ENCODE measurements around the gene IBSP. TPM values are rescaled to one million over a fixed set of nuclear protein-coding genes. Genes with fewer than 3 reads are reported as not detected.

Gene IBSP
- total and polyA plus RNA-seq, 11 donors, result 0.19 to 0.50 TPM; not detected in 9

- 84 to 90% (median 86%) methylated on average over 2 of the region's 2 CpGs for WGBS, 4 donors
Measured at GRCh38 chr4:87781569-87781968, 17.8 kb upstream of the IBSP start.

GRCh38 chr4:87783781-87784180 is 15.6 kb upstream of the IBSP start:
- ATAC-seq, result no peak
- WGBS, 4 donors, result 92 to 95% (median 94%) methylated on average over 2 of the region's 2 CpGs
- Histone ChIP-seq H3K4me3 (no peak overlapping the region), H3K4me1 (no peaks in the 10 kb centered on the region), H3K27ac (no peak overlapping the region), H3K9me3 (no peaks in the 10 kb centered on the region), H3K27me3 (no peaks in the 10 kb centered on the region), H3K36me3 (no peaks in the 10 kb centered on the region)
- TF ChIP-seq CTCF (IDR thresholded peaks at IDR 0.05) (no peak), POLR2A (IDR thresholded peaks at IDR 0.05) (no peak)
- no peak for DNase-seq
- intact Hi-C loops (cut with DNase I), result no loop called here

More at GRCh38 chr4:87781569-87781968, 17.8 kb upstream of the IBSP start:
- DNase-seq (no peak), ATAC-seq (no peak)
- TF ChIP-seq POLR2A (IDR thresholded peaks at IDR 0.05), result no peak
- TF ChIP-seq CTCF (IDR thresholded peaks at IDR 0.05), result no peak
- intact Hi-C loops (cut with DNase I), result no loop called here
- Histone ChIP-seq H3K4me1 (no peaks in the 10 kb centered on the region), H3K27ac (no peak overlapping the region), H3K36me3 (no peaks in the 10 kb centered on the region), H3K9me3 (no peaks in the 10 kb centered on the region), H3K4me3 (no peak overlapping the region), H3K27me3 (no peaks in the 10 kb centered on the region)

- 81 to 90% (median 84%) methylated on average over 14 to 15 of the region's 15 CpGs for WGBS, 4 donors
- Histone ChIP-seq H3K27ac (no peak overlapping the region), H3K4me1 (no peaks in the 10 kb centered on the region), H3K36me3 (no peaks in the 10 kb centered on the region), H3K4me3 (no peak overlapping the region), H3K27me3 (no peaks in the 10 kb centered on the region), H3K9me3 (no peaks in the 10 kb centered on the region)
- TF ChIP-seq CTCF (IDR thresholded peaks at IDR 0.05) (no peak), POLR2A (IDR thresholded peaks at IDR 0.05) (no peak)
- DNase-seq (no peak), ATAC-seq (no peak)
- intact Hi-C loops (cut with DNase I), result no loop called here
Measured at GRCh38 chr4:87785731-87786509, 13.4 kb upstream of the IBSP start.

DNA sequence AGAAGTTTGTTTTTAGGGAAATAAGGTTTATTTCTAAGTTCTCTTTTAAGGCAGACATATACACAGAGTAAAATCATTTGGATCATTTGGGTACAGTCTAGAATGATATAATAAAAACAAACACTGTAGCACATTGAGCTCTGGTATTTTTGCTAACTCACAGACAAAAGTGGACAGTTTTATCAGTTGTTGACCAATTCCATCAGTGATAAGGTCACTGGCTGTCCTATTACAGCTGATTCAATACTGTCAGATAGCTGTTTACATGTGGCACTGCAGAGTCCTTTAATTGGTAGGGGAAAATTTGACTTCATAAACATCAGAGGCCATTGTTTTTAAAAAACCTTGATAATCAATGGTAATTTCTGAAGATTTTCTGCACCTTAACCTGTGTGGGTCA is 3.5 kb downstream of the IBSP start:
- Histone ChIP-seq H3K36me3 (no peaks in the 10 kb centered on the region), H3K27ac (no peak overlapping the region), H3K9me3 (no peaks in the 10 kb centered on the region), H3K4me3 (no peak overlapping the region), H3K27me3 (no peaks in the 10 kb centered on the region), H3K4me1 (peaks cover 0 to 6% (median 0%) of the 10 kb centered on the region in 12 donors)
- intact Hi-C loops (cut with DNase I), result no loop called here
- TF ChIP-seq POLR2A (IDR thresholded peaks at IDR 0.05) (no peak), CTCF (IDR thresholded peaks at IDR 0.05) (no peak)
- DNase-seq, result no peak
- no peak for ATAC-seq

Measured in heart left ventricle (tissue), 16 donors.